CD4-positive, alpha-beta T cell (primary cell): ENCODE measurements around the gene MCM8. TPM values are rescaled to one million over a fixed set of nuclear protein-coding genes. Genes with fewer than 3 reads are reported as not detected.

Experiments
- ATAC-seq: fragments of 200-7000 bp; cut with Tn5 transposase; one replicate; pipeline ENCODE4 v1.10.0; 2022; ENCODE audit warnings: mild to moderate bottlenecking; ENCODE audit not compliant: poor library complexity
- CTCF ChIA-PET: fragments of 350-600 bp; sonication (Branson Sonifier 250); formaldehyde crosslinking; loops from one replicate; lab custom pipeline; 2021; ENCODE audit warnings: antibody characterized with exemption, inconsistent platforms; lab: Charles Lee
- POLR2A ChIA-PET: fragments of 350-600 bp; sonication (Branson Sonifier 250); formaldehyde crosslinking; loops from one replicate; lab custom pipeline; 2021; ENCODE audit warnings: antibody characterized with exemption, inconsistent platforms; lab: Charles Lee
- DNase-seq, 14 experiments: peaks; one replicate each; pipeline ENCODE4 v3.0.0-alpha.2; 2013 to 2020; ENCODE audit warnings: mixed read lengths in 2 of 14
- H3K27ac ChIP-seq, 2 donors: one replicate each; pipeline versions ENCODE4 v1.5.1 to v1.7.0; 2013; ENCODE audit warnings: low read length in 2 of 2, low read depth in 1 of 2, mild to moderate bottlenecking in 1 of 2
- H3K27me3 ChIP-seq, 2 experiments: 1 replicate in 1 of 2; 2 replicates in 1 of 2; pipeline versions ENCODE4 v1.6.1 to v1.7.0; 2013; ENCODE audit warnings: low read length in 2 of 2, control low read depth in 1 of 2, mild to moderate bottlenecking in 1 of 2, moderate library complexity in 1 of 2; ENCODE audit not compliant: insufficient read depth in 2 of 2, control insufficient read depth in 1 of 2
- H3K36me3 ChIP-seq: one replicate; pipeline ENCODE4 v1.6.1; 2013; ENCODE audit warnings: low read length, control low read depth; ENCODE audit not compliant: insufficient read depth
- H3K4me1 ChIP-seq: one replicate; pipeline ENCODE4 v1.6.1; 2013; ENCODE audit warnings: low read length, control low read depth; ENCODE audit not compliant: insufficient read depth
- H3K4me3 ChIP-seq: one replicate; pipeline ENCODE4 v1.5.1; 2013; ENCODE audit warnings: mild to moderate bottlenecking, low read length, moderate library complexity
- H3K9me3 ChIP-seq, 2 experiments: 1 replicate in 1 of 2; 2 replicates in 1 of 2; pipeline versions ENCODE4 v1.6.1 to v1.7.0; 2013; ENCODE audit warnings: low read length in 2 of 2, mild to moderate bottlenecking in 2 of 2, control low read depth in 1 of 2, moderate library complexity in 1 of 2; ENCODE audit not compliant: control insufficient read depth in 1 of 2, insufficient read depth in 1 of 2
- H3K27ac Mint-ChIP-seq: one replicate; pipeline ENCODE4 v1.8.0; 2020; ENCODE audit warnings: mixed read lengths
- H3K27me3 Mint-ChIP-seq: one replicate; pipeline ENCODE4 v1.8.0; 2021; ENCODE audit warnings: mixed read lengths
- H3K36me3 Mint-ChIP-seq: one replicate; pipeline ENCODE4 v1.8.0; 2021; ENCODE audit warnings: low read depth, mixed read lengths
- H3K4me1 Mint-ChIP-seq: one replicate; pipeline ENCODE4 v1.8.0; 2021; ENCODE audit warnings: low read depth, mixed read lengths
- H3K4me3 Mint-ChIP-seq: one replicate; pipeline ENCODE4 v1.8.0; 2020; ENCODE audit warnings: mild to moderate bottlenecking, mixed read lengths
- H3K9me3 Mint-ChIP-seq: one replicate; pipeline ENCODE4 v1.8.0; 2020; ENCODE audit warnings: mixed read lengths
- CTCF ChIP-seq: fragments of 200-600 bp; IDR thresholded peaks from one replicate; pipeline ENCODE4 v1.8.0; 2022; ENCODE audit warnings: antibody characterized with exemption, mild to moderate bottlenecking
- intact Hi-C, 2 experiments: fragments of 100-400 bp; cut with DNase I in 1 of 2; cut with micrococcal nuclease in 1 of 2; formaldehyde crosslinking; loops; one replicate each; pipeline versions ENCODE4 v1.15.1 to v1.9.0; 2023 to 2025; cut with DNase I, micrococcal nuclease
- total RNA-seq, 174 experiments: library from RNA in 2 of 174; stranded (reverse) in 2 of 174; gene quantifications; one replicate each; pipeline ENCODE4 v1.2.3 and lab custom pipeline; 2021 to 2026

The MCM8 gene
- total RNA-seq, 2 experiments from 2014 or later, result 1.4 to 1.7 TPM

DNA sequence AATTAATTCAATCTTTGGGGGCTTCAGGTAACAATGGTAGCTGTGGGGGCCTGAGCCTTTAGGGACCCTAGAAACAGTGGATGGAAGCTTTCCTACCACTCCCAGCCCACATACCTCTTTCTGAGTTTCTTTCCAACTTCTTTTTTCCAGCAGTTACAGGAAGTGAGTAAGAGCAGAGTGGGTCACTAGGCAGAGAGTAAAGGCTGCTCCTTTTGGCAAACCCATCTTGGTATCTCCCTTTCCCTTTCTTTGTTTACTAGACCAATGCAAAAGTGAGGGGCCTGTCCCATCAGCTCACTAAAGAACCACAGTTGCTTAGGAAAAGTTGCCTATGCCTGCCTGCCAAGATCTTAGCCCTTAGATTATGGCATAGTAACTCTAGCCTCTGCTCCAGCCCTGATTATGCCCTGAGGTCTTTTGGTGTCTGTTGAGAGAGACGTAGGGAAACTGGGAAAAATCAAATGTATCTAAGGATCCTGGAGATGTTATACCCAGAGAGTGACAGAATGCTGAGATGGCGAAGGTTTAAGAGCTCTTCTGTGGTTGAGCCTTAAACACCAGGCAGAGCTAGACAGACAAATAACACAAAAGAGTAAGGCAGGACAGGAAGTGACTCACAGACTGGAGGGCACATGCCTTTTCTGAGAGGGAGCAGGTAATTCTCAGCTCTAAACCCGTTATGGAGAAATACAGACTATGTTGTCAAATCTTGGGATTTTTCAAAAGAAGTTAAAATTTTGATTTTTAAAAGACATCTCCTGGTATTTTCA, 31.4 kb upstream of the MCM8 start:
- ChIA-PET CTCF (interaction anchor here (0.5 to 0.7 kb wide), 3 partner anchors 41 to 274 kb away, joined by 3 to 4 read pairs (median 3); no protein-coding TSS in a partner anchor), POLR2A (no interaction called here)
- Mint-ChIP-seq H3K4me3 (no peak overlapping the region), H3K36me3 (no peaks in the 10 kb centered on the region), H3K4me1 (peaks cover 11% of the 10 kb centered on the region), H3K27ac (peak overlapping the region; percentile 7), H3K9me3 (no peaks in the 10 kb centered on the region), H3K27me3 (peaks cover 17% of the 10 kb centered on the region)
- peak; percentile 88 for ATAC-seq
- TF ChIP-seq CTCF, result no peak
- H3K36me3 ChIP-seq, result no peaks in the 10 kb centered on the region
- peak in 4 of 14 experiments; percentile 30 to 55 (median 42) for DNase-seq
- intact Hi-C loops, result no loop called here
- no peaks in the 10 kb centered on the region for H3K9me3 ChIP-seq
- peaks cover 1 to 4% of the 10 kb centered on the region in 2 experiments for H3K27me3 ChIP-seq
- H3K4me3 ChIP-seq, result no peak overlapping the region
- H3K27ac ChIP-seq, result no peak overlapping the region
- peaks cover 11% of the 10 kb centered on the region for H3K4me1 ChIP-seq

DNA sequence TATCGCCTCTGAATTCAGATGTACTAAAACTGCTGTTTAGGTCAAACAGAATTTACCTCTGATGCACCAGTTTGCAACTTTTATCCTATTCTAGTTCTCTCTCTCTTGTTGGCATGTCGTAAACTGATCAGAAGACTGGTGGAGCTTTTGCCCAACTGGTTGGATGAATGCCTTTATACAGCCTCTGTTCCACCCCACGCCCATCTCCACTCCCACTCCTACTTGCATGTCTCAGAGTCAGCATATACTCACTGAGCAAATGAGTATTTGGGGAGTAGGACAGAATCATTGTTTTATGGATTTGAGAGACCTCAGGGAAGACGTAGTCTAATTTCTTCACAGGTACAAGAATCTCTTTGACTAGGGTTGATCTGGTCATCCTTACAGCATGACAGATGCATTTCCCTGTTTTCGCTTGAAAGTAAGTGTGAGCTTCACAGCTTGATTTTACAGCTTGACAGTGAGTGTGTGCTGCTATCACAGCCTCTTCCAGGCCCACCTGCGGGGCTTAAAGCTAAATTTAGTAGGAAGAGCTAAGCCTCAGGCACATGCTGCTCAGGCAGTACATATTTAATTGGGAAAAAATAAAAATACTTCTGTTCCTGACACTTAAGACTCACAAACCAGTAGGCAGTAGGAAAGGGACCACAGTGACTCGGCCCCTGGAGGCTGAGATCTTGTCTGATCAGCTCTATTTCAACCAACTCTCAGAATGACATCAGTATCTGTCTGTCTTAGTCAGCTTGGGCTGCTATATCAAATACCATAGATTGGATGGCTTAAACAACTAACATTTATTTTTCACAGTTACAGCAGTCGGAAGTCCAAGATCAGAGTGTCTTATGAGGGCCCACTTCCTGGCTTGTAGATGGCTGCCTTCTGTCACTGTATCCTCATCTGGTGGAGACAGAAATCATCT, 30.6 kb upstream of the MCM8 start:
- Histone ChIP-seq H3K36me3 (no peaks in the 10 kb centered on the region), H3K4me3 (no peak overlapping the region), H3K4me1 (peaks cover 11% of the 10 kb centered on the region), H3K27ac (no peak overlapping the region), H3K9me3 (no peaks in the 10 kb centered on the region), H3K27me3 (peaks cover 0 to 4% of the 10 kb centered on the region in 2 experiments)
- ChIA-PET POLR2A (no interaction called here), CTCF (interaction anchor here (0.5 kb wide), 1 partner anchor 40 kb away, joined by 3 read pairs; no protein-coding TSS in a partner anchor)
- peak in 2 of 14 experiments; percentile 14 to 17 for DNase-seq
- intact Hi-C loops, result no loop called here
- peaks cover 9% of the 10 kb centered on the region for H3K27me3 Mint-ChIP-seq
- H3K4me3 Mint-ChIP-seq, result no peak overlapping the region
- no peak for TF ChIP-seq CTCF
- peaks cover 11% of the 10 kb centered on the region for H3K4me1 Mint-ChIP-seq
- no peaks in the 10 kb centered on the region for H3K36me3 Mint-ChIP-seq
- no peak for ATAC-seq
- no peaks in the 10 kb centered on the region for H3K9me3 Mint-ChIP-seq
- H3K27ac Mint-ChIP-seq, result peak overlapping the region; percentile 7

DNA sequence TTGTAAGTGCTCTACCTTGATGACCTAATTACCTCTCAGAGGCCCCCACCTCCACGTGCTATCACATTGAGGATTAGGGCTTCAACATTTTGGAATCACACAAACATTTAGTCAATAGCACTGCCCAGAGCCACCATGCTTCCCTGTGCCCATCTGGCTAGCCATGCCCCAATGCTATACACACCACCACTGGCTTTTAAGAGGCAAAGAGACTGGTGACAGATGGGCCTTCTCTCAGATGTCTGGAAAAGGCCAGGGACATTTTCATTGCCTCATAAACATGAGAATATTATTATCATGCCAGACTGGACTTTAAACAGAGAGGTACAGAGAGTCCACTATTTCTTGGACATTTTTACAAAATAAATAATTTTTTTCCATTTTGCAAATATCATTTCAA, 29.9 kb upstream of the MCM8 start:
- intact Hi-C loops, result no loop called here
- CTCF ChIA-PET, result no interaction called here
- H3K27ac Mint-ChIP-seq, result no peak overlapping the region

More for the DNA sequence above, 29.9 kb upstream of the MCM8 start:
- Histone ChIP-seq H3K27ac (no peak overlapping the region), H3K27me3 (peaks cover 0 to 4% of the 10 kb centered on the region in 2 experiments), H3K36me3 (no peaks in the 10 kb centered on the region), H3K4me3 (no peak overlapping the region), H3K9me3 (no peaks in the 10 kb centered on the region), H3K4me1 (peaks cover 11% of the 10 kb centered on the region)
- Mint-ChIP-seq H3K36me3 (no peaks in the 10 kb centered on the region), H3K4me1 (peaks cover 11% of the 10 kb centered on the region), H3K4me3 (no peak overlapping the region), H3K27me3 (peaks cover 9% of the 10 kb centered on the region), H3K9me3 (no peaks in the 10 kb centered on the region)
- ATAC-seq (no peak), DNase-seq (no peak)
- POLR2A ChIA-PET, result no interaction called here
- TF ChIP-seq CTCF, result no peak
